Measurements from ENCODE around the gene PACSIN2.
"Not testable (repeated sequence)": the region's sequence is repeated elsewhere in the genome, so short reads cannot be mapped to it uniquely, and the experiment has no call there.

PACSIN2 gene

GRCh38 chr22:42926104-42926503 is 88.8 kb downstream of the PACSIN2 start:
- DNase-seq (ENCODE audit: low spot score) = no peak

DNA sequence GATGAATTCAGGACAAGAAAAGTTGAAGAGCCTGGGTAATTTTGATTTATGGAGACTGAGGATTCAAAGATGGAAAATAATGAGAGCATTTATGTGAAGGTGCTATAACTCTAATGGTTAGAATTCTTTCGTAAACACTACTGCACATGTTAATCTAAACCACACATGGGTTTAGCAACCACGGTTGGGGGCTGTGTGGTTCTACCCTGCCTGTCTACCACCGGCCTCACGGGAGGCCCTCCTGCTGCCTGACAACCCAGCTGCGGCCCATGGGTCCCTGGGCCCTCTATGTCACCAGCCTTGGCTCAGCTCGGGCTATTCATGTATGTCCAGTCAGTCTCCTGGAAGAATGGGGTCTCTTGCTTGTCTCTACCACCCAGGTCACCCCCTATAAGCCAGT is 89.4 kb downstream of the PACSIN2 start:
- DNase-seq (ENCODE audit: low spot score) = no peak

DNA sequence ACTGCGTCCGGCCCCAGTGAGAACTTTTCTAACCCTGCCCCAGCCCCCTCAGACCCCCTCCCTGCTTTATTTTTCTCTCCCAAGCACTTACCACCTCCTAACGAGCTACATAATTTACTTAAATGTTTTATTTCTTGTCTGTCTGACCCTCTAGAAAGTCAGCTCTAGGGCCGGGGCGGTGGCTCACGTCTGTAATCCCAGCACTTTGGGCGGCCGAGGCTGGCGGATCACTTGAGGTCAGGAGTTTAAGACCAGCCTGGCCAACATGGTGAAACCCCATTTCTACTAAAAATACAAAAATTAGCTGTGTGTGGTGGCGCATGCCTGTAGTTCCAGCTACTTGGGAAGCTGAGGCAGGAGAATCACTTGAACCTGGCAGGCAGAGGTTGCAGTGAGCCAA is 89.9 kb downstream of the PACSIN2 start:
- DNase-seq (ENCODE audit: low spot score) = not testable (repeated sequence)

- no peak for DNase-seq (ENCODE audit: low spot score)
These were observed 90.5 kb downstream of the PACSIN2 start for GRCh38 chr22:42924436-42924835.

DNA sequence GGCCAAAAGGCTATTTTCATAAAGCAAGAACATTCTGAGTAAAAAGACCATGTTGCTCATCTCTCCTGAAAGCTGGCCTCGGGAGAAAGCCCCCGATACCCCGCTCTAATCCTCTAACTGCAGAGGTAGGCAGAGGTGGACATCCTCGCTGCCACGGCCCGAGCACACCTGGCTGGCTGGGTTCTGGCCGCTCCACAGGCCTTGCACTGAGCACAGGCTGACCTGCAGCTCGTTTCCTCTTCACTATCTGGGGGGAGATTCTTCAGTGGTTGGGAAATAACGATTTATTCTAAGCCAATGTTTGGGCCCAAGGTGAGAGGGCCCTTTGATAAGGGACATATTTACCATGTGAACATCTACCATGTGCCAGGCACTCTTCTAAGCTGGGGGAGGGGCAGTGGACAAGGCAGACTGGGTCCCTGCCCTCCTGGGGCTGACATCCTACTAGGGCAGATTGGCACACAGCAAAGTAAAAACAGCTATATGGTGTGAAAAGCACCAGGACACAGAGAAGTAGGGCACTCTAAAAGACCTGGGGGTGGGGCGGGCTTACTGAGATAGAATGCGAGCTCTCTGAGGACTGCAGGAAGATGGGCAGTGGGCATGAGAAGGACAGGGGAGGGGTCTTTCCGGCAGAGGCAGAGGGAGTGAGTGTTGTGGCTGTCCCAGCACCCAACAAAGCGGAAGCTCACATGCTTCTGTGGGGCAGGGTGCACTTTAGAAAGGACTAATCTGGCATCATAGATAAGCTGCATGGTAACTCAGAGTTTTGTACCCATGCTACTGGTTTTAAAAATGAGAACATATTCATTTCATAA is 92.4 kb downstream of the PACSIN2 start:
- no peak for DNase-seq (ENCODE audit: low spot score)

- no peak for DNase-seq (ENCODE audit: low spot score)
These were observed 94.7 kb downstream of the PACSIN2 start for GRCh38 chr22:42920101-42920820.

GRCh38 chr22:42919199-42919598 is 95.8 kb downstream of the PACSIN2 start:
- no peak for DNase-seq (ENCODE audit: low spot score)

DNA sequence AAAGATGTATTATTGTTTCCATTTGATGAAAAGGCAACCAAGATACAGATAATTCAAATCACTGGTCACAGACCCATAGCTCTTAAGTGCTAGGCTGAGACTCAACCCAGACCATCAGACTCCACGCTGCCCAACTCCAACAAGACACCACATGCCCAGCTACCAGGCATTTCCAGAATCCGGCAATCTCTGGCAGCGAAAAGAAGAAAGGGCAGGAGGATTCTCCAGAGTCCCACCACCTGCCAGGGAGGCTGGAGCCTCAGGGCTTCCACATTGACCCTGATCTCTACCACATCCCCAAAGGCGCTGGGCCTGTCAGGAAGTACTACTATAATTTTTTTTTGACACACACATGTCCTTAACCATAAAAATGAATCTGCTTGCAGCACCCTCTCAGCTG is 96.4 kb downstream of the PACSIN2 start:
- no peak for DNase-seq (ENCODE audit: low spot score)

GRCh38 chr22:42917358-42917757 is 97.6 kb downstream of the PACSIN2 start:
- not testable (repeated sequence) for DNase-seq (ENCODE audit: low spot score)

DNA sequence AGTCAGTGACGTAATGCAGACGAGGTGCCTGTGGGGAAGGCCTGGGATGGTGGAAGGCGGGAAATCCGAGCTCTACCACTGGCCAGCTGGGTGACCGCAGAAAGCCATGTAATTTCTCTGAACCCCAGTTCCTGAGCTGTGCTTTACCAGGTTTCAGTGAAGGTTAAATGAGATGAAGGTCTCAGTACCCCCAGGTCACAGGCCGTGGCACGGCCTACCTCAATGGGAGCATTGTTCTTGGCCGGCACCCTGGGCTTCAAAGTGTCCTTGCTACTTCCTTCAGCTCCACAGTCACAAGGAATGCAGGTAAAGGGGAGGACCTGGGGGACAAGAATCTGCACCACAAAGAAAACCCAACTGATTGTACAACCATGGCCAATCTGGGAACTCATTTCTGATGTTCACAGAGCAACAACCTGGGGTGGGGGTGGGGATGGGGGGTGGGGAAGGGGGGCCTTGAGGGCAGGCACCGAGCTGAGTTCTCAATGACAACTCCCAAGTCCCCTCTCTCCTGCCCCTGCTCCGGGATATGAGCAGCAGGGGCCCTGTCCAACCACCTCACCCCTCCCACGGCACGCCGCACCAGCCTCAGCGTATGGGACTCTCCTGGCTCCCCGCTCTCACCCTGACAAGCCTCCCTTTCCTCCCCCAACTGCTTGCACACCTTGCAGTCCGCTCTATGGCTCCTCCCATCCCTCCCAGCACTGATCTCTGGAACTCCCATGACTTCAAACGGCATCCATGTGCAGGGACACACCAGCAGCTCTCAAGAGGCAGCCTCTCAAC is 98.8 kb downstream of the PACSIN2 start:
- DNase-seq (ENCODE audit: low spot score) = no peak

- DNase-seq (ENCODE audit: low spot score) = no peak
These were observed 100.4 kb downstream of the PACSIN2 start for GRCh38 chr22:42914511-42915076.

GRCh38 chr22:42913874-42914510 is 101.0 kb downstream of the PACSIN2 start:
- no peak for DNase-seq (ENCODE audit: low spot score)

- DNase-seq (ENCODE audit: low spot score) = no peak
These were observed 102.9 kb downstream of the PACSIN2 start for GRCh38 chr22:42912059-42912458.

DNA sequence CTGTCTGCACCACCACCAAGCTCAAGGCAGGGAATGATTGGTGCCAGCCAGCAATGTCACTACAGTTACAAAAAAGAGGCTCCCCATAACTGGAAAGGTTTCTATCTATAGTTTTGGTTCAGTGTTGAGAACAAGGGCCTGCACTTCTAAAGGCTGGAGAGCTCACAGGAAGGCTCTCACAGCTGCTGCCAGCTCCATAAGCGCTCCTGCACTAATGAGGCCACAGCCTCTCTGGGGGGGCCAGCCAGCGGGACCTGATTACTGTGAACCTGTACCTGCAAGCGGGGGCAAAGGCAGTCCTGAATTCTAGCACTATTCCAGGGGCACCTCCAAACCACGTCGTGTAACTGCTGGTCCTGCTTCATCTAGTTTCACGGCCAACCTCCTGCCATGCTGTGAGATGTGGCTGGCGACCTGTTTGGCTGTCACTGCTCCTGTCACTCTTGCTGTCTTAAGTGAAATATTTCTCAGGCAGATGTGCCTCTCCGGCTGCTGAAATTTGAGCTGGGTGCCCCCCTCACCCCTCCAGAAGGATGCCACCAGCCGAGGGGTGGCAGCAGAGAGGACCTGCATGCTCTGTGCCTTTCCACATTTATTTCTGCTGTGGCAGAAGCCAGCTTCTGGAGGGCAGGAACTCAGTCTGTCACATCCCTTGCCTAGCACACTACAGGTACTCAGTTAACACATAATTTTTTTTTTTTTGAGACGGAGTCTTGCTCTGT is 104.6 kb downstream of the PACSIN2 start:
- no peak for DNase-seq (ENCODE audit: low spot score)

- DNase-seq (ENCODE audit: low spot score) = no peak
These were observed 105.4 kb downstream of the PACSIN2 start for GRCh38 chr22:42909363-42910058.

GRCh38 chr22:42908374-42908746 is 106.6 kb downstream of the PACSIN2 start:
- no peak for DNase-seq (ENCODE audit: low spot score)

DNA sequence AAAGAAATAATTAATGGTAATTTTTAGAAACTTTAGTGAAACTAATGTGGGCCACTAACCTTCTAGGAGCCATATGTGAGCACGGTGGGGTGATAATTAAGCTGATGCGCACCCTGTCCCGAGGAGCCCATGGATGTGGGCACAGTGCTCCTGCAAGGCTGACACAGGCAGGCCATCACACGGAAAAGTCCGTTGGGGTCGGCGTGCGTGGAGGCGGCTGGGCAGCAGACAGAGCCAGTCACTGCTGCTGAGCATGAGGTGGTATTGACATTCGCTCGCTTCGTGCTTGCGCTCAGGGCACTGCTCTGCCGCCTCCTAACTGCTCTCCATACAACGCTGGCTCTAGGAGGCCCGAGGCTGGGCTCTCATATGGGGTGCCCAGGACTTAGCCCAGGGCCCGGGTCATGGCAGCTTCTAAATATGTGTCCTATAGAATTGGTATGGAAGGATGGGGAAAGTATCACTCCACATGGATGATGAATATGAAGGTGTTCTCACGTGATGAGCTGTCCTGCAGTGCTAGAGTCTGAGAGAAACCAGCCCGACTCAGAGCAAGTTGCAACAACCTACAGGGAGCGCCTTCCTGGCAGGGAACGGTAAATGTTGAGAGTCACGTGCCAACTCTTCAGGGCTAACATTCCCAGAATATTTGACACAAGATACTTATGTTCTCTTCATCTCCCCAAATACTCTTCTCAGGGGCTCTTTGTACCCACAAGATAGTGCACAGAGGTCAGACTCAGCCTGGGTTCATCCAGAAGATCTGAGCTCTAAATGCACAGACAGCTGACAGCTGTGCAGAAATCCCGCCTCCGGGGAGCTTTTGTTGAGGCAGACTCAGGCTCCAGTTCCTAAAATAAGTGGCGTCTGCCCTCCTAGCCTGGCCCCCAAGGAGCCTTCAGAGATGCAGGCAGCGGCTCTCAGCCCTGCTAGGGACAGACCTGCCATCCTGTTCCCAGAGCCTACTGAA is 107.3 kb downstream of the PACSIN2 start:
- no peak for DNase-seq (ENCODE audit: low spot score)

DNA sequence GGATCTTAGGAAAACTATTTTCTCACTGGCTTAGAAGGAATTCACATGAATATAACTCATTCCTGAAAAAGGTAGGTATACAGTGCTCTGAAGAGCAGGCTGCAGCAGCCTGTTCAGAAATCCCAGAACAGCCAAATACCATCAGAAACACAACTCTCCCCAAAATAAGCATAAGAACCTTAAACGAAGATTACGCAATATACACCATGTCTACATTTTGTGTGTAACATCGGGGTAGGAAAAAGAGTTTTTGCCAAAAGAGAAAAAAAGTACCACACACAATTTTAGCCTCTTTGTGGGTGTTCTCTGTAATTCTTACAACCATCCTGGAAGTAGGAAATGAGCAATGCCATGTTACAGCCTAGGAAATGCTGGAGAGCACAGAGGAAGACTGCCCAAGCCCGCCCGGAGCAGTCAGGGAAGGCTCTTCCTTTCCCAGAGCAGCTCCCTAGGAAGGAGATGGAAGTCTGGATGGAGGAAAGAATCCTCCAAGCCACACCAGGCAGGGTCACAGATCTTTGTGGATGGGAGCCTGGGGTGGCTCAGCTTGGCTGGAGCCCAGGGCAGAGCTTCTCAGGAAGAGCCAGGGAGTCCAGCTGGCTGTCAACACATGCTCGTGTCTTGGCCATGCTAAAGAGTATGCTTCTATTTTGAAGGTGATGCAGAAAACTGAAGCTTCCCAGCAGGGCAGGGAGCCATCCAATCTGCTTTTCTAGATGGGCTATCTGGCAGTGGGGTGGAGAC is 108.2 kb downstream of the PACSIN2 start:
- no peak for DNase-seq (ENCODE audit: low spot score)
